Thymus (tissue), 11 donors: ENCODE results near the gene RASGRP4. TPM values are rescaled to one million over a fixed set of nuclear protein-coding genes. Genes with fewer than 3 reads are reported as not detected.

Source experiments
- DNase-seq, 9 donors: peaks; one replicate each; pipeline ENCODE4 v3.0.0-alpha.2; 2013; ENCODE audit warnings: low spot score in 9 of 9, low read depth in 6 of 9, missing footprints in 1 of 9
- H3K27ac ChIP-seq, 2 donors: one replicate each; pipeline ENCODE4 v1.5.1; 2013; ENCODE audit warnings: control low read depth in 1 of 2, low read depth in 1 of 2, low read length in 1 of 2, mild to moderate bottlenecking in 1 of 2, moderate library complexity in 1 of 2
- H3K27me3 ChIP-seq, 2 donors: one replicate each; pipeline ENCODE4 v1.5.1; 2013; ENCODE audit warnings: low read length in 1 of 2; ENCODE audit not compliant: control insufficient read depth in 2 of 2, insufficient read depth in 1 of 2
- H3K36me3 ChIP-seq, 2 donors: one replicate each; pipeline ENCODE4 v1.5.1; 2013; ENCODE audit warnings: low read length in 1 of 2, mild to moderate bottlenecking in 1 of 2, moderate library complexity in 1 of 2; ENCODE audit not compliant: control insufficient read depth in 2 of 2, insufficient read depth in 2 of 2
- H3K4me1 ChIP-seq, 2 donors: one replicate each; pipeline ENCODE4 v1.5.1; 2013; ENCODE audit warnings: low read length in 2 of 2; ENCODE audit not compliant: control insufficient read depth in 2 of 2, insufficient read depth in 2 of 2
- H3K4me3 ChIP-seq, 2 donors: one replicate each; pipeline ENCODE4 v1.5.1; 2013; ENCODE audit warnings: low read length in 2 of 2, control low read depth in 1 of 2, mild to moderate bottlenecking in 1 of 2
- H3K9me3 ChIP-seq, 2 donors: one replicate each; pipeline ENCODE4 v1.5.1; 2013; ENCODE audit warnings: low read length in 1 of 2, mild to moderate bottlenecking in 1 of 2; ENCODE audit not compliant: control insufficient read depth in 2 of 2, insufficient read depth in 1 of 2
- WGBS: extraction: QIAGEN DNeasy Blood & Tissue Kit; methylation state at CpG from one replicate; pipeline ENCODE4 v1.1.7; 2013; 5-methylcytosine and 5-hydroxymethylcytosine counted together
- polyA plus RNA-seq: library from polyadenylated mRNA; stranded (reverse); fragments of 200-250 nt; gene quantifications from one replicate; pipeline ENCODE4 v1.2.3, GENCODE V29; 2013
- total RNA-seq: library from RNA; stranded (reverse); fragments of 120-200 nt; gene quantifications from one replicate; pipeline ENCODE4 v1.2.4, GENCODE V29; 2013
- donor health status: healthy.

The RASGRP4 gene
- total and polyA plus RNA-seq, 2 donors: 1.1 to 1.7 TPM

- Histone ChIP-seq H3K27me3 (peaks cover 78 to 99% of the 10 kb centered on the region in 2 donors), H3K36me3 (no peaks in the 10 kb centered on the region)
These were observed 35.8 kb downstream of the RASGRP4 start for GRCh38 chr19:38389957-38390924.

GRCh38 chr19:38389101-38389925 lies 36.7 kb downstream of the RASGRP4 start:
- DNase-seq: peak in 1 of 9 donors; percentile 37
- H3K9me3 ChIP-seq: peaks cover 0 to 6% of the 10 kb centered on the region in 2 donors
- H3K4me1 ChIP-seq: peaks cover 18 to 31% of the 10 kb centered on the region in 2 donors
- H3K27ac ChIP-seq: no peak overlapping the region
- peak overlapping the region in 1 of 2 donors; percentile 49 for H3K4me3 ChIP-seq
- peaks cover 4 to 5% of the 10 kb centered on the region in 2 donors for H3K36me3 ChIP-seq
- peaks cover 71 to 99% of the 10 kb centered on the region in 2 donors for H3K27me3 ChIP-seq
- 11% methylated on average over 28 of the region's 28 CpGs for WGBS

More at GRCh38 chr19:38389957-38390924, 35.8 kb downstream of the RASGRP4 start:
- Histone ChIP-seq H3K4me1 (peaks cover 18 to 34% of the 10 kb centered on the region in 2 donors), H3K9me3 (peaks cover 0 to 6% of the 10 kb centered on the region in 2 donors), H3K27ac (no peak overlapping the region), H3K4me3 (no peak overlapping the region)
- 49% methylated on average over 22 of the region's 22 CpGs for WGBS
- DNase-seq: no peak

GRCh38 chr19:38388349-38389100 lies 37.5 kb downstream of the RASGRP4 start, which contains the start of gene SPRED3:
SPRED3 (plus strand) TSS chr19:38388697; CDS start chr19:38390303, 1,606 bp downstream.
- H3K4me1 ChIP-seq: peaks cover 18 to 31% of the 10 kb centered on the region in 2 donors
- peaks cover 11 to 12% of the 10 kb centered on the region in 2 donors for H3K36me3 ChIP-seq
- 2% methylated on average over 46 of the region's 46 CpGs for WGBS
- H3K4me3 ChIP-seq: peak within 1 kb of the TSS; percentile 18 to 49
- H3K27ac ChIP-seq: no peak within 1 kb of the TSS
- DNase-seq: no peak
- H3K27me3 ChIP-seq: peaks cover 64 to 94% of the 10 kb centered on the region in 2 donors
- peaks cover 0 to 6% of the 10 kb centered on the region in 2 donors for H3K9me3 ChIP-seq

- no peak within 1 kb of the TSS for H3K27ac ChIP-seq
- peaks cover 18 to 31% of the 10 kb centered on the region in 2 donors for H3K4me1 ChIP-seq
- H3K27me3 ChIP-seq: peaks cover 60 to 86% of the 10 kb centered on the region in 2 donors
- DNase-seq: peak in 3 of 9 donors; percentile 39 to 61 (median 48)
- 1% methylated on average over 51 of the region's 51 CpGs for WGBS
- peaks cover 17 to 19% of the 10 kb centered on the region in 2 donors for H3K36me3 ChIP-seq
- peaks cover 0 to 5% of the 10 kb centered on the region in 2 donors for H3K9me3 ChIP-seq
- H3K4me3 ChIP-seq: peak within 1 kb of the TSS; percentile 18 to 49
These were observed 38.3 kb downstream of the RASGRP4 start, which contains the start of gene GGN for GRCh38 chr19:38387550-38388348. GGN (minus strand) TSS chr19:38388034; CDS start chr19:38387261, 773 bp downstream.

- WGBS: 5% methylated on average over 36 of the region's 36 CpGs
- Histone ChIP-seq H3K9me3 (peaks cover 0 to 3% of the 10 kb centered on the region in 2 donors), H3K4me1 (peaks cover 18 to 31% of the 10 kb centered on the region in 2 donors), H3K36me3 (peaks cover 21 to 25% of the 10 kb centered on the region in 2 donors), H3K27me3 (peaks cover 58 to 80% of the 10 kb centered on the region in 2 donors), H3K4me3 (peak overlapping the region in 1 of 2 donors; percentile 49), H3K27ac (no peak overlapping the region)
- no peak for DNase-seq
These were observed 39.0 kb downstream of the RASGRP4 start for GRCh38 chr19:38386971-38387549.

GRCh38 chr19:38386300-38386970 lies 39.6 kb downstream of the RASGRP4 start:
- H3K4me1 ChIP-seq: peaks cover 18 to 31% of the 10 kb centered on the region in 2 donors
- peaks cover 27 to 31% of the 10 kb centered on the region in 2 donors for H3K36me3 ChIP-seq
- no peak overlapping the region for H3K27ac ChIP-seq
- peaks cover 0 to 3% of the 10 kb centered on the region in 2 donors for H3K9me3 ChIP-seq
- peaks cover 55 to 74% of the 10 kb centered on the region in 2 donors for H3K27me3 ChIP-seq
- WGBS: 48% methylated on average over 61 of the region's 61 CpGs
- peak overlapping the region in 1 of 2 donors; percentile 5 for H3K4me3 ChIP-seq
- no peak for DNase-seq

- Histone ChIP-seq H3K4me1 (peaks cover 18 to 31% of the 10 kb centered on the region in 2 donors), H3K27me3 (peaks cover 54 to 68% of the 10 kb centered on the region in 2 donors), H3K27ac (no peak overlapping the region), H3K9me3 (peaks cover 0 to 3% of the 10 kb centered on the region in 2 donors), H3K4me3 (no peak overlapping the region), H3K36me3 (peaks cover 33 to 37% of the 10 kb centered on the region in 2 donors)
- DNase-seq: peak in 1 of 9 donors; percentile 18
- 56% methylated on average over 40 of the region's 40 CpGs for WGBS
These were observed 40.2 kb downstream of the RASGRP4 start for GRCh38 chr19:38385804-38386257.
